Activated naive CD4-positive, alpha-beta T cell treated with anti-CD3 and anti-CD28 coated beads, Interleukin-2, amount 50 U/mL, for 16 hours (primary cell): ENCODE data around the gene SLC4A11.
"Not testable (repeated sequence)": the region's sequence is repeated elsewhere in the genome, so short reads cannot be mapped to it uniquely, and the experiment has no call there.

Experiments used
- DNase-seq: peaks from one replicate; pipeline ENCODE4 v3.0.0-alpha.2; 2020

SLC4A11 gene

GRCh38 chr20:3227506-3227905, 11.5 kb downstream of the SLC4A11 start:
- DNase-seq: no peak

DNA sequence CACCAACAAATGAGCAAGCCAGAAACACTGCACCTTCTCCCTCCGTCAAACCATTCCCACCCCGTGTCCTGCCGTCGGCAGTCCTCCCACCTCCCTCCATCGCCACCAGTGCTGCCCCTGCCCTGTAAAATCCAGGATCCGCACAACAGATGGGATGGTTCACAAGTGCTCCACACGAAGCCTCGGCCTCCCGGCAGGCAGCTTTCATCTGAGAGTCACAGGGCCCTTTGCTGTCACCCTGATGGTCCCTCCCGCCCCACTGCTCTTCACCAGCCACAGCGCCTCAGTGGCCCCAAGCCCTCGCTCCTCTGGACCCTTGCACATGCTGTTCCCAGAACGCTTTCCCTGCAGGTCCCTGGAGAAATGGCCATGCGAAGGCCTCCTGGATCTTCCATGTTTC, 12.1 kb downstream of the SLC4A11 start:
- no peak for DNase-seq

GRCh38 chr20:3226093-3226492, 12.9 kb downstream of the SLC4A11 start:
- no peak for DNase-seq

GRCh38 chr20:3224681-3225421, 14.1 kb downstream of the SLC4A11 start:
- DNase-seq: no peak

DNA sequence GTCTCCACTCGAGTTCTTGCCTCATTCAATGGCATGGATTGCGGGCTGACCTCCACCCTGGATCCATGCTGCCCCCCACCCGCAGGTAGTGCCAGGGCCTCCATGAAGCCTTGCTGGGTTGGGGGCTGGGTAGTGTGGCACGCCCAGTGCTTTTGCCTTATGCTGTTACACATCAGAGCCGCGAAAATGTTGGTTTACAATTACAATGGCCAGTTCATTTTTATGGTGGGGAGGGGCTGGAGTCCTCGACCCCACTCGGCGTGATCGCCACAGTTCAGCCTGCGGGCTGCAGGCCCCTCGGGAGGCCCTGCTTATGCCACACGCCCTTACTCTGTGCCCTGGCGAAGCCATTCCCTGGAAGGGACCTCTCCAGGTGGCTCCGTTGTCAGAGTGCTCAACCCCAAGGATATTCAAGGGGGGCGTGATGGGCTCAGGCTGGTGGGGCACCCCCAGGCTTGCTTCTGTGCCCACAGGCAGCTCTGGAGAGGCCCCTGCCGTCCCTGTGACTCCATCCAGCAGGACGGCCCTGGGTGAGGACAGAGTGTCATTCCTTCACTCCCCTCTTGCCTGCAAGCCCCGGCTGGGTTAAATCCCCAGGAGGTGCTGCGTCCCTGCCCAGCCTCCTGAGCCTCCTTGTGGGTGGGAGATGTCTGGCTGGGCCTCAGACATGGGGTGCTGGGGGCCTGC, 14.9 kb downstream of the SLC4A11 start:
- no peak for DNase-seq

GRCh38 chr20:3223651-3223993, 15.4 kb downstream of the SLC4A11 start:
- DNase-seq: no peak

DNA sequence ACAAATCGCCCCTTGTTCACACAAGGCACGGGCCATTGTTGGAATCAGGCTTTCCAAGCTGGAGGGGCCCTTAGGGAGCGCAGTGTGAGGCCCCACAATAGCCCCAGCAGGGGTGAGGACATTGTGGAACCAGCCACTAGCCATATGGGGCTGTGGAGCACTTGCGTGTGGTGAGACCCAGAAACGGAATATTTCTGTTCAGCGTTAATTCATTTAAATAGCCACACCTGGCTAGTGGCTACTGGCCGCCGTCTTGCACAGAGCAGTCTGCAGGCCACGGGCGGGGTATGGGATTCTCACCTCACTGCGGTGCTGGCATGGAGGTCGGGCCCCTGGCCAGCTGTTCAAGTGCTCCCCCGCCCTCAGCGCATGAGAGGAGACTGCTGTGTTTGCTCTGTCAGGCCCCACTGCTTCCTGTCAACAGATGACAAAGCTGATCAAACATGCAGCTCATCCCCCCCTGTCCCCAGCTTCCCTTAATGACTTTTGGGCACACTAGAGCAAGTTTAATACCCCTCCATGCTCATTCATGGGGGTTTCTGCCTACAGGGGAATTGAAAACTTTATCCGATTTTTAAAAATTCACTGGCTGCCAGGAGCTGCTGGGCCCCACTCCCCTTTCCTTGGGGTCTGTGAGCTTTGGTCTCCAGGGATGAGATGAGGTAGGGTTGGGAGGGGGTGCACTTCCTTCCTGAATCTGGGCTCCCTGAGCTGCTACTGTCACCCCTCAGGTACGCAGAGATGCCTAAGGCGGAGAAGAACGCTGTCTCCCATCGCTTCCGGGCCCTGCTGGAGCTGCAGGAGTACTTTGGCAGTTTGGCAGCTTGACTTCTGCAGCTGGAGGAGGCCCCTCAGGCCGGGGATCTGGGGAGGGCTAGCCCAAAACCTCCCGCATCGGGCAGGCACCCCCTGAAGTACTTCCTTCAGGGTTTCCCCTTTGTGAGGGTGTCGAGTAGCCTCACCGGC, 16.1 kb downstream of the SLC4A11 start:
- peak; percentile 35 for DNase-seq

GRCh38 chr20:3221398-3222226, 17.4 kb downstream of the SLC4A11 start:
- no peak for DNase-seq

- peak; percentile 80 for DNase-seq
Observed at GRCh38 chr20:3218307-3218988, 20.5 kb downstream of the SLC4A11 start.

DNA sequence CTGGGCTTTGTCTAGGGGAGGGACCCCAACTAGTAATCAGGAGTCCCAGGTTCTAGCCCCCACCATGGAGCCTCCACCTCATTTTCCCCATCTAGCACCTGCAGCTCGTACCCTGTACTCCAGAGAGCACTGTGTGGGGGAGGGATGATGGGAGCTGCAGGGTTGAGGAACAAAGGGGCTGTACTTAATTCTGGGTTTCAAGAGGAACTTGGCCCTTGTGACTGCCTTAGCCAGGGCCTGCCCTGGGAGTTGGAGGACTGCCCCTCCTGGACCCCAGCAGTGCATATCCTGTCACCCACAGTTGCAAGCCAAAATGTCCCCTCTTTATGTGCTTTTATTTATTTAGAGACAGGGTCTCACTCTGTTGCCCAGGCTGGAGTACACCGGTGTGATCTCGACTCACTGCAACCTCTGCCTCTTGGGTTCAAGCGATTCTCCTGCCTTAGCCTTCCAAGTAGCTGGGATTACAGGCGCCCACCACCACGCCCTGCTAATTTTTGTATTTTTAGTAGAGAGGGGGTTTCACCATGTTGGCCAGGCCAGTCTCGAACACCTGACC, 23.6 kb downstream of the SLC4A11 start:
- not testable (repeated sequence) for DNase-seq

DNA sequence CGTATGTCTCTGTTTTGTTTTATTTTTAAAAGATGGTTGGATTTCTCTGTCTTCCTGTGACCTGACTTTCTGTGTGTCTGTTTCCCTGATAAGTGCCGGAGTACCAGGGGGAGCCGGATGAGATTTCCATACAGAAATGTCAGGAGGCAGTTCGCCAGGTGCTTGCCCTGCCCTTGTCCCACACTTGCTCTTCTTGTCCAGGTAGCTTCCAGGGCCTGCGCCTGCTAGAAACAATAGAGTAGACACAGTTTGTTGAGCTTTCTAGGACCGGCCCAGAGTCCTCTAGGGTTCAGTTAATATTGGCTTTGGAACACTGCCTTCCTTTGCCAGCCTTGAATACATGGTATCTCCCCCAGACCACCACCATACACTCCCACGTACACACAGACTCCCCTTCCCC, 25.8 kb downstream of the SLC4A11 start:
- DNase-seq: no peak

DNA sequence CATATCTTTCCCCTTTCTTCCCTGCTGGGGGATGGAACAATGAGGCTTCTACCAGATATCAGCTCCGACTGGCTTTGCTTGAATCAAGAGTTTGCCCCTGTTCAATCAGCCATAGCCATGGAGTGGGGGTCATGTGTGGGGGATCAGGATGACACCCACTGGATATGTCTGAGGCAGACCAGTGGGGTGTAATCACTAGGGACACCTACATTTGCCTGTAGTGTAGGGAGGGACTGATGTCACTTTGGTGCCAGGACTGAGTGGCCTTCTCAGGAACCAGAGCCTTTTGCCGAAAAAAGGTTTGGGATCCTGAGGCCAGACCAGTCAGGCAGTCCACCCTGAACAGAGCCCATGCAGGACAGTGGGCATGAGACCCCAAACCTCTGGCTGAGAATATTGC, 28.6 kb downstream of the SLC4A11 start:
- DNase-seq: no peak

GRCh38 chr20:3209946-3210317, 29.1 kb downstream of the SLC4A11 start:
- no peak for DNase-seq

GRCh38 chr20:3209257-3209945, 29.6 kb downstream of the SLC4A11 start, which contains the start of gene ITPA:
TSS of gene ITPA (plus strand) at chr20:3209498. CDS start at chr20:3209552, 54 bp downstream.
- peak; percentile 62 for DNase-seq

DNA sequence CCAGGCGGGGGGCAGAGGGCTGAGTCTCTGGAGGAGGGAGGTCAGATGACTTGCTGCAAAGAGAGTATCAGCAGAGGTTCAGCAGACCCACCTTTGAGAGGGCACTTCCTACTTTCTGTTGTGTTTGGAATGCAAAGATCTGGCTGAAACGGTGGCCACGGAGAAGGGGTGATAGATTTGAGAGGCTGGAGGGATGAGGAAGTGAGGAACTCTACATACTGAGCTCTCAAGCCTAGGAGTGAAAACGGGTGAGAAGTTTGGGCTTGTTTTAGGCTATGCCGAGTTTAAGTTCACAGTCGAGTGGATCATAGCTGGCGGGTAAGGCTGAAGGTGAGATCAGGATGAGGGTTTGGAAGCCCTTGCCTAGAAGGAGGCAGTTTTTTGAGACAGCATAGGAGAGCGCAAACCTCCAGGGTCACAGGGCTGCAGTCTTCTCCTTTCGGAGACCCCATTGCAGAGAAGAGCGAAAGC, 30.2 kb downstream of the SLC4A11 start:
- DNase-seq: no peak

DNA sequence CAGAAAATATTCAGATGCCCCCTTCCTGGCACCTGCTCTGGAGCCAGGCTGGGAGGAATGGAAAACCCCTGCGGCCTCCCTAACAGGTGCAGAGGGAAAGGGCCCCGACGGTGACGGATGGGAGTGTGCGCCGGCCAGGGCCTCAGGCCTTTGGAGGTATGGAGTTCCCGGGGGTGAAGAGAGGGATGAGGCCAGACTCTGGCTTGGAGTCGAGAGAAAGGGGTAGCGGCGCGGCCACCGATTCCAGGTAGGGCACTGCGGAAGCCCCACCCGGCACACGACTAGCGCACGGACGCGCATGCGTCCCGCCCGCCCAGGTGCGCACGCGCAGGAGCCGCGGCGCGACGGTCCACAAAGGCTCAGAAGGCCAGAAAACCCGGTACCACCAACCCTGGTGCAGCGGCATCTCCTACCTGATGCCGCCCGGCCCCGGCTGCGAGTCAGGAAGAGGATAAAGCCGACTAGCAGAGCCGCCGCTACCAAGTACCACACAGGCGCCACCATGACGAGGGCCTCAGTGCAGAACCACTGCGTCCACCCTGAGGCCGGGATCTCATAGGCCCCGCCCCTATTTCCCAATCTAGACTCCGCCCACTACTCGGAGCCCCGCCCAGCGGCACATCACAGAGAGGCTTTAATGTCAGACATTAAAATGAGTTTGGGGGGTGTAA, 34.7 kb downstream of the SLC4A11 start, which contains the start of gene DDRGK1:
TSS of gene DDRGK1 (minus strand) at position 559 of the 671 bp plus-strand sequence. CDS start at position 504, 55 bp downstream.
- peak; percentile 90 for DNase-seq

GRCh38 chr20:3203315-3204123, 35.5 kb downstream of the SLC4A11 start:
- no peak for DNase-seq

DNA sequence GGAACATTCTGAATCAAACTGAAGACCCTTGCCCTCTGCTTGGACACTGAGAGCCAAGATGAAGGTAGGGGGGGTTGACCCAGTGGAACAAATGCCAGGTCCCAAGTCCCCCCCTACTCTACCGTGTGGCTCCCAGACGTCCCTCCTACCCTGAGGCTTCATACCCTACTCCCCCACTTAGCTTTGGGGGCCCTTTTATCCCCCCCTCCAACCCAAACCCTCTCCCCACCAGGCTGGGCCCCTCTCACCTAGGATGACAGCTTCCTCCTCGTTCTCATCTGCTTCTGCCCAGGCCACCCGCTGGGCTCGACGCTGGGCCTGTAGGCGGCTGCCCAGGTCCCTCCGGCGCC, 36.0 kb downstream of the SLC4A11 start:
- no peak for DNase-seq
